ENCODE measurements around the gene CGB7.

The CGB7 gene

GRCh38 chr19:49057636-49058234 lies at the start of gene CGB7:
Gene CGB7, minus strand, starts transcription at chr19:49057749. Its CDS starts 2,374 bp downstream, at chr19:49055375.
- H3K4me1 Mint-ChIP-seq: peaks cover 16% of the 10 kb centered on the region
- H3K9me3 Mint-ChIP-seq: peaks cover 2% of the 10 kb centered on the region
- DNase-seq (ENCODE audit: low spot score in 2 of 2): no peak
- H3K27me3 Mint-ChIP-seq: peaks cover 25% of the 10 kb centered on the region
- no peak for ATAC-seq (ENCODE audit: low read depth)
- H3K36me3 Mint-ChIP-seq: peaks cover 2% of the 10 kb centered on the region
- peak within 1 kb of the TSS; percentile 79 for H3K4me3 Mint-ChIP-seq
- no peak within 1 kb of the TSS for H3K27ac Mint-ChIP-seq

DNA sequence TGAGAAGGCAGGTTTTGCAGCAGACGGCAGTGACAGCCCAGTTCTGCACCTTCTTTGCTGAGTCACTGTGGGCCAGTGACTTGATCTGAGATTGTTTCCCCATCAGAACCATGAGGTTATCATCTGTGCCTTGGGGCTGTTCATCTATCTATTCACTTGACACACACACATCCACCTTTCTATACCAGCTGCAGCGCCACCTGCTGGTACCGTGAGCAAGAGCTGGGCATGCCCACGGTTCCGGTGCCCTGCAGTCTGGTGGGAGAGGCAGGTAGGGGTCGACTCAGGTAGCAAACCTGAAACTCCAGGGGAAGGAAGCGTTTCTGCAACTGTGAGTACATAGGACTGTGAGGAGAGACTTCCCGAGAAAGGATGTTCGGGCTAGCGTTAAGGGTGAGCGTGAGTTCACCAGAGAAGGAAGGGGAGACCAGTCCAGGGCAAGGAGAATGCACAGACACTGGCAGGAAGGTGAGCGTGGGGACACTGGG lies 49.1 kb upstream of the CGB7 start:
- ATAC-seq (ENCODE audit: low read depth) (peak; percentile 95), DNase-seq (ENCODE audit: low spot score in 2 of 2) (peak; percentile 64 to 66)
- Mint-ChIP-seq H3K27me3 (no peaks in the 10 kb centered on the region), H3K9me3 (no peaks in the 10 kb centered on the region), H3K27ac (no peak overlapping the region), H3K4me1 (peaks cover 12% of the 10 kb centered on the region), H3K4me3 (no peak overlapping the region), H3K36me3 (peaks cover 25% of the 10 kb centered on the region)

DNA sequence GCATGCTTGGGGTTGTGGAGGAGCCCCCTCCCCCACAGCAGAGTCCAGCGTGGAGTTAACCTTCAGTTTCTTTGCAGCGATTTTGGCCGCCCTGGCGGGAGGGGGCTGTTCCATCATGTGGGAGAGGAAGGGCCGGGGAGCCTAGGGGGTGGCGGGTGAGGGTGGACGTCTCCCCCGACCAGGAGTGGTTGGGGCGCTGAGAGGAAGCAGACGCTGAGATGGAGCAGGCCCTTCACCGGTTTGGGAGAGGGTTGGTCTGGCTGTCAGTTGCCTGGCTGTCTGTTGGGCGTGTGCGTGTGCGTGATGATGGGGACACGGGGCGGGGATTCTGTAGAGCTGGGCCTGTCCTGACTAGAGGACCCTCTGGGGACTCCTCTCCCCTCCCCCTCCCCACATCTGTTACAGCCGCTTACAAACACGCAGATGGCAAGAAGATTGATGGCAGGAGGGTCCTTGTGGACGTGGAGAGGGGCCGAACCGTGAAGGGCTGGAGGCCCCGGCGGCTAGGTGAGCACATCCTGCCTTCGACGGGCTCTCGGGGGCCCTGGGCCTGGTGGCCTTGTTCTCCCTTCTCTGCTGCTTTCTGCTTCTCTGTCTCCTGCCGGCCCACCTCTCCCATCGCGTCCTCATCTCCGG lies 46.8 kb upstream of the CGB7 start:
- no peaks in the 10 kb centered on the region for H3K27me3 Mint-ChIP-seq

DNA sequence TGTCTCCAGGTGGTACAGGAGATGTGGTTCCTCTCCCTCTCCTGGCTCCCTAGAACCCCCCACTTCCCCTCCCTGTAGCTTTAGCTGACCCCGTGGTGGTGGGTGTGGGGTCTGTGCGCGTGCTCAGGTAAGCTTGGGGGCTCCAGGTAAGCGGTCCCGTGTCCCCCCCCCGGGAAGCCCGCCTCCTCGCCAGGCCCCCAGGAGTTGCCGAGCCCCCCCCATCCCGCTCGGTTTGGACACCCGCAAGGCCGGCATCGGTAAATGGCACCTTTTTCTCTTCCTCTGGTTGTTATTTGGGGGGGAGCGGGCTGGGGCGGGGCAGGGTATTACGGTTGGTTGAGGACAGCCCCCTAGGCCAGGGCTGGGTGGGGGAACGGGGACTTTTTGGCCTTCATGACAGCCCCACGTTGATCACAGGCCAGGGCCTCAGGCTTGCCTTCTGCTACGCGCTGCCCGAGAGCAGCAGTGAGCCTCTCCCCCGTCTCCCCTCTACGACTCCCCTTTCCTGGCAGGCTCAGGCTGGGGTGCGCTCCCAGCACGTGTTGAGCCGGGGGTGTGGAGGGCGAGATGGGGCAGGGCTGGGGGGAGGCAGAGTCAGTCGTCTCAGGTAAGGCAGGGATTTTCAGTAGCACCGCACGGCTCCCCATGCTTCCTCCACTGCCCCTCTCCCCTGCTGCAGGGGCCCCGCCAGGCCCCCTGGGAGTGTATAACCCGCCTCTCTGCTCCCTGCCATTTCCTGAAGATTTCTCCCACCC lies 46.0 kb upstream of the CGB7 start:
- no peaks in the 10 kb centered on the region for H3K9me3 Mint-ChIP-seq
- H3K27me3 Mint-ChIP-seq: no peaks in the 10 kb centered on the region
- no peak for ATAC-seq (ENCODE audit: low read depth)
- DNase-seq (ENCODE audit: low spot score in 2 of 2): no peak
- no peak overlapping the region for H3K27ac Mint-ChIP-seq
- H3K4me1 Mint-ChIP-seq: peaks cover 10% of the 10 kb centered on the region
- peaks cover 40% of the 10 kb centered on the region for H3K36me3 Mint-ChIP-seq
- H3K4me3 Mint-ChIP-seq: no peak overlapping the region

More for the DNA sequence above, 46.8 kb upstream of the CGB7 start:
- DNase-seq (ENCODE audit: low spot score in 2 of 2) (no peak), ATAC-seq (ENCODE audit: low read depth) (no peak)
- Mint-ChIP-seq H3K27ac (peak overlapping the region; percentile 25), H3K36me3 (peaks cover 39% of the 10 kb centered on the region), H3K9me3 (no peaks in the 10 kb centered on the region), H3K4me1 (peaks cover 14% of the 10 kb centered on the region), H3K4me3 (no peak overlapping the region)

- H3K27me3 Mint-ChIP-seq: no peaks in the 10 kb centered on the region
- H3K27ac Mint-ChIP-seq: no peak overlapping the region
- ATAC-seq (ENCODE audit: low read depth): no peak
- H3K4me3 Mint-ChIP-seq: no peak overlapping the region
- H3K9me3 Mint-ChIP-seq: no peaks in the 10 kb centered on the region
- H3K4me1 Mint-ChIP-seq: peaks cover 10% of the 10 kb centered on the region
- no peak for DNase-seq (ENCODE audit: low spot score in 2 of 2)
- peaks cover 37% of the 10 kb centered on the region for H3K36me3 Mint-ChIP-seq
Measured at GRCh38 chr19:49102303-49102702, 44.8 kb upstream of the CGB7 start.

DNA sequence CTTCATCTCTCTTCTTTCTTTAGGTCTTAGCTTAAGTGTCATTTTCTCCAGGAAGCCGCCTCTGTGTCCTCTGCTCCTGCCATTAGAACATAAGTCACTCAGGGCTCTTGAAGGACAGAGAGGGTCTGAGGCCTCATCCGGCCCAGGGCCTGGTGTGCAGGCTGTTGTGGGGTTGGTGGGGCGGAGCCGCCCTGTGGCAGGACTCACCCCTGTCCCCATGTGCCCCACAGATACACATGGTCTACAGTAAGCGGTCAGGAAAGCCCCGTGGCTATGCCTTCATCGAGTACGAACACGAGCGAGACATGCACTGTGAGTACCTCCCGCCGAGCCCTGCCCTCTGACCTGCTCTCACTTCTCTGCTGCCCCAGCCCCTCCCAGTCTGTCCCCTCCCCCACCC lies 43.6 kb upstream of the CGB7 start:
- Mint-ChIP-seq H3K4me3 (no peak overlapping the region), H3K27ac (no peak overlapping the region), H3K9me3 (no peaks in the 10 kb centered on the region), H3K4me1 (peaks cover 7% of the 10 kb centered on the region), H3K36me3 (peaks cover 30% of the 10 kb centered on the region), H3K27me3 (no peaks in the 10 kb centered on the region)
- DNase-seq (ENCODE audit: low spot score in 2 of 2): no peak
- ATAC-seq (ENCODE audit: low read depth): no peak

DNA sequence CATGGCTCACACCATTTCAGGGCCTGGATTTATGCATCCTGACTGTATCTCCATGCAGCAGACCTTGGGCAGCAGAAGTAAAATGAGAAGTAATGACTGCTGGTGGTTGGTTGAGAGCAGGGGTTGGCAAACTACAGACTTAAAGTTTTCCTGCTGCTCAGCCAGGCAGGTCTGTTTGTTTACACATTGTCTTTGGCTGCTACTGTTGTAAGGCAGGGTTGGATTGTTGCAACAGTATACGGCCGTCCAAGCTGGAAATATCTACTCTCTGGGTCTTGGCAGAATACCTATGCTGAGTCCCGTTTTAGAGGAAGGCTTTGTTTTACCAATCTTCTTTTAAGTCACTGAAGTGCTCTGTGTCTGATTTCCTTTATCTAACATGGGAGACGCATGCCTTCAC lies 41.2 kb upstream of the CGB7 start:
- DNase-seq (ENCODE audit: low spot score in 2 of 2) (no peak), ATAC-seq (ENCODE audit: low read depth) (no peak)
- H3K36me3 Mint-ChIP-seq: peaks cover 34% of the 10 kb centered on the region
- no peaks in the 10 kb centered on the region for H3K27me3 Mint-ChIP-seq
- H3K9me3 Mint-ChIP-seq: no peaks in the 10 kb centered on the region
- no peak overlapping the region for H3K4me3 Mint-ChIP-seq
- peaks cover 2% of the 10 kb centered on the region for H3K4me1 Mint-ChIP-seq
- H3K27ac Mint-ChIP-seq: no peak overlapping the region

GRCh38 chr19:49097453-49098288 lies 40.1 kb upstream of the CGB7 start:
- ATAC-seq (ENCODE audit: low read depth) (peak; percentile 78), DNase-seq (ENCODE audit: low spot score in 2 of 2) (peak; percentile 77 to 83)
- Mint-ChIP-seq H3K27me3 (no peaks in the 10 kb centered on the region), H3K4me3 (no peak overlapping the region), H3K9me3 (no peaks in the 10 kb centered on the region), H3K4me1 (peaks cover 2% of the 10 kb centered on the region), H3K36me3 (peaks cover 34% of the 10 kb centered on the region), H3K27ac (no peak overlapping the region)

GRCh38 chr19:49094505-49095482 lies 37.2 kb upstream of the CGB7 start:
- Mint-ChIP-seq H3K36me3 (peaks cover 33% of the 10 kb centered on the region), H3K27ac (peak overlapping the region; percentile 35), H3K9me3 (no peaks in the 10 kb centered on the region), H3K4me1 (no peaks in the 10 kb centered on the region), H3K27me3 (no peaks in the 10 kb centered on the region), H3K4me3 (no peak overlapping the region)
- DNase-seq (ENCODE audit: low spot score in 2 of 2): no peak
- ATAC-seq (ENCODE audit: low read depth): no peak

DNA sequence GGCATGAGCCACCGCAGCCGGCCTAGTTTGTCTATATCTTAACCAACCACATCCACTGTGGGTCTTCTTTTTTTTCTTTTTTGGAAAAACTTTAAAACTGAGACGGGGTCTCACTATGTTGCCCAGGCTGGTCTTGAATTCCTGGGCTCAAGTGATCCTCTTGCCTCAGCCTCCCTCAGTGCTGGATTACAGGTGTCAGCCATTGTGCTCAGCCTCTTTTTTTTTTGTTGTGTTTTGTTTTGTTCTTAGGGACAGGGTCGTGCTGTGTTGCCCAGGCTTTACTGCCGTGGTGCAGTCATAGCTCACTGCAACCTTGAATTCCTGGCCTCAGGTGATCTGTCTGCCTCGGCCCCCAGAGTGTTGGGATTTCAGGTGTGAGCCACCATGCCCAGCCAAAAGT lies 35.1 kb upstream of the CGB7 start:
- Mint-ChIP-seq H3K4me3 (no peak overlapping the region), H3K36me3 (peaks cover 26% of the 10 kb centered on the region), H3K9me3 (no peaks in the 10 kb centered on the region), H3K27ac (no peak overlapping the region), H3K4me1 (no peaks in the 10 kb centered on the region), H3K27me3 (no peaks in the 10 kb centered on the region)
- ATAC-seq (ENCODE audit: low read depth) (no peak), DNase-seq (ENCODE audit: low spot score in 2 of 2) (no peak)

- Mint-ChIP-seq H3K27ac (no peak overlapping the region), H3K36me3 (peaks cover 31% of the 10 kb centered on the region), H3K4me3 (no peak overlapping the region)
Measured at GRCh38 chr19:49091391-49092038, 34.0 kb upstream of the CGB7 start.

GRCh38 chr19:49086296-49086695 lies 28.7 kb upstream of the CGB7 start:
- H3K27ac Mint-ChIP-seq: peak overlapping the region; percentile 77

More at GRCh38 chr19:49091391-49092038, 34.0 kb upstream of the CGB7 start:
- Mint-ChIP-seq H3K9me3 (no peaks in the 10 kb centered on the region), H3K27me3 (no peaks in the 10 kb centered on the region), H3K4me1 (peaks cover 8% of the 10 kb centered on the region)
- ATAC-seq (ENCODE audit: low read depth) (no peak), DNase-seq (ENCODE audit: low spot score in 2 of 2) (no peak)

More at GRCh38 chr19:49086296-49086695, 28.7 kb upstream of the CGB7 start:
- ATAC-seq (ENCODE audit: low read depth): no peak
- Mint-ChIP-seq H3K36me3 (peaks cover 15% of the 10 kb centered on the region), H3K4me3 (peak overlapping the region; percentile 94), H3K27me3 (peaks cover 2% of the 10 kb centered on the region), H3K4me1 (peaks cover 14% of the 10 kb centered on the region), H3K9me3 (no peaks in the 10 kb centered on the region)
- DNase-seq (ENCODE audit: low spot score in 2 of 2): no peak

Measured in memory B cell (primary cell).